H9 (cell line): ENCODE measurements around the gene MC1R. TPM values are rescaled to one million over a fixed set of nuclear protein-coding genes. Genes with fewer than 3 reads are reported as not detected.

ENCODE experiments used
- DNase-seq: peaks from one replicate; pipeline ENCODE4 v3.0.0-alpha.2; 2017
- H2AFZ ChIP-seq: one replicate; pipeline ENCODE4 v1.6.1; 2013; ENCODE audit warnings: mild to moderate bottlenecking, low read length, control low read depth, moderate library complexity
- H2AK5ac ChIP-seq: 2 replicates; pipeline ENCODE4 v1.6.1; 2013; ENCODE audit warnings: low read length, control low read depth, mixed read lengths; ENCODE audit not compliant: insufficient read length
- H2BK120ac ChIP-seq: one replicate; pipeline ENCODE4 v1.6.1; 2013; ENCODE audit warnings: low read depth, mild to moderate bottlenecking, low read length, control low read depth, inconsistent platforms; ENCODE audit not compliant: poor library complexity, severe bottlenecking
- H2BK12ac ChIP-seq: 2 replicates; pipeline ENCODE4 v1.6.1; 2013; ENCODE audit warnings: low read length, control low read depth, mixed read lengths, low read depth; ENCODE audit not compliant: insufficient read length
- H2BK15ac ChIP-seq: 2 replicates; pipeline ENCODE4 v1.6.1; 2013; ENCODE audit warnings: low read depth, low read length, control low read depth
- H2BK20ac ChIP-seq: one replicate; pipeline ENCODE4 v1.6.1; 2013; ENCODE audit warnings: low read depth, mild to moderate bottlenecking, low read length, control low read depth, inconsistent platforms; ENCODE audit not compliant: poor library complexity, severe bottlenecking
- H2BK5ac ChIP-seq: 2 replicates; pipeline ENCODE4 v1.6.1; 2013; ENCODE audit warnings: low read length, control low read depth, mixed read lengths; ENCODE audit not compliant: insufficient read length
- H3K14ac ChIP-seq: 2 replicates; pipeline ENCODE4 v1.6.1; 2013; ENCODE audit warnings: low read length, control low read depth; ENCODE audit not compliant: insufficient read depth
- H3K18ac ChIP-seq: 2 replicates; pipeline ENCODE4 v1.6.1; 2013; ENCODE audit warnings: low read depth, mild to moderate bottlenecking, mixed read lengths, low read length, control low read depth; ENCODE audit not compliant: insufficient read length
- H3K23ac ChIP-seq: 2 replicates; pipeline ENCODE4 v1.6.1; 2013; ENCODE audit warnings: low read length, control low read depth, mixed read lengths, low read depth; ENCODE audit not compliant: insufficient read length
- H3K23me2 ChIP-seq: 2 replicates; pipeline ENCODE4 v1.6.1; 2013; ENCODE audit warnings: low read depth, mild to moderate bottlenecking, mixed read lengths, low read length, control low read depth; ENCODE audit not compliant: insufficient read length, poor library complexity, severe bottlenecking
- H3K27ac ChIP-seq: 2 replicates; pipeline ENCODE4 v1.5.1; 2013; ENCODE audit warnings: low read length, control low read depth, mixed read lengths, low read depth; ENCODE audit not compliant: insufficient read length
- H3K27me3 ChIP-seq: 2 replicates; pipeline ENCODE4 v1.6.1; 2013; ENCODE audit warnings: low read length, control low read depth, inconsistent platforms; ENCODE audit not compliant: insufficient read depth
- H3K4ac ChIP-seq: 2 replicates; pipeline ENCODE4 v1.6.1; 2013; ENCODE audit warnings: low read depth, mild to moderate bottlenecking, control low read depth, inconsistent platforms, low read length, moderate library complexity
- H3K4me1 ChIP-seq: 2 replicates; pipeline ENCODE4 v1.6.1; 2013; ENCODE audit warnings: low read length, control low read depth, inconsistent platforms; ENCODE audit not compliant: insufficient read depth
- H3K4me2 ChIP-seq: 2 replicates; pipeline ENCODE4 v1.6.1; 2013; ENCODE audit warnings: low read length, control low read depth, mixed read lengths; ENCODE audit not compliant: insufficient read length, insufficient read depth
- H3K56ac ChIP-seq: 2 replicates; pipeline ENCODE4 v1.6.1; 2013; ENCODE audit warnings: low read depth, mild to moderate bottlenecking, mixed read lengths, low read length, control low read depth; ENCODE audit not compliant: insufficient read length
- H3K79me1 ChIP-seq: 2 replicates; pipeline ENCODE4 v1.6.1; 2013; ENCODE audit warnings: low read depth, mild to moderate bottlenecking, moderate library complexity, low read length, control low read depth, inconsistent platforms; ENCODE audit not compliant: insufficient read depth, poor library complexity, severe bottlenecking
- H3K79me2 ChIP-seq: 2 replicates; pipeline ENCODE4 v1.6.1; 2013; ENCODE audit warnings: low read length, control low read depth, inconsistent platforms; ENCODE audit not compliant: insufficient read depth
- H3K9ac ChIP-seq: 2 replicates; pipeline ENCODE4 v1.6.1; 2013; ENCODE audit warnings: low read length, control low read depth, mixed read lengths; ENCODE audit not compliant: insufficient read length; ENCODE audit errors: extremely low read depth
- H3K9me3 ChIP-seq: one replicate; pipeline ENCODE4 v1.6.1; 2013; ENCODE audit warnings: low read depth, low read length, inconsistent platforms; ENCODE audit not compliant: control insufficient read depth
- H3T11ph ChIP-seq: one replicate; pipeline ENCODE4 v1.6.1; 2013; ENCODE audit warnings: mild to moderate bottlenecking, low read length, control low read depth, inconsistent platforms
- H4K20me1 ChIP-seq: one replicate; pipeline ENCODE4 v1.6.1; 2013; ENCODE audit not compliant: control insufficient read depth, insufficient read length, insufficient read depth
- H4K5ac ChIP-seq: 2 replicates; pipeline ENCODE4 v1.6.1; 2013; ENCODE audit warnings: low read depth, mild to moderate bottlenecking, mixed read lengths, low read length, control low read depth; ENCODE audit not compliant: insufficient read length
- H4K8ac ChIP-seq: replicated peaks from 2 replicates; pipeline ENCODE4 v1.6.1; 2013; ENCODE audit warnings: low read length, control low read depth, mixed read lengths, low read depth; ENCODE audit not compliant: insufficient read length
- H4K91ac ChIP-seq: 2 replicates; pipeline ENCODE4 v1.6.1; 2013; ENCODE audit warnings: low read depth, mild to moderate bottlenecking, moderate library complexity, mixed read lengths, low read length, control low read depth; ENCODE audit not compliant: insufficient read length
- H3K27ac Mint-ChIP-seq, 3 experiments: 2 replicates in 2 of 3; 3 replicates in 1 of 3; pipeline ENCODE4 v1.8.0; 2020 to 2021; ENCODE audit warnings: mixed read lengths in 3 of 3, mild to moderate bottlenecking in 1 of 3, moderate library complexity in 1 of 3
- H3K27me3 Mint-ChIP-seq: 2 replicates; pipeline ENCODE4 v1.8.0; 2021; ENCODE audit warnings: low read depth, mild to moderate bottlenecking, moderate library complexity, mixed read lengths
- H3K36me3 Mint-ChIP-seq, 3 experiments: 2 replicates in 2 of 3; 3 replicates in 1 of 3; pipeline ENCODE4 v1.8.0; 2020 to 2021; ENCODE audit warnings: low read depth in 3 of 3, mixed read lengths in 3 of 3; ENCODE audit not compliant: insufficient read depth in 1 of 3
- H3K4me1 Mint-ChIP-seq, 2 experiments: 2 replicates each; pipeline ENCODE4 v1.8.0; 2020; ENCODE audit warnings: mixed read lengths in 2 of 2
- H3K4me3 Mint-ChIP-seq, 2 experiments: 2 replicates in 1 of 2; 3 replicates in 1 of 2; pipeline ENCODE4 v1.8.0; 2020 to 2021; ENCODE audit warnings: mild to moderate bottlenecking in 2 of 2, mixed read lengths in 2 of 2, moderate library complexity in 1 of 2
- H3K9me3 Mint-ChIP-seq, 2 experiments: 2 replicates in 1 of 2; 3 replicates in 1 of 2; pipeline ENCODE4 v1.8.0; 2020; ENCODE audit warnings: mild to moderate bottlenecking in 2 of 2, mixed read lengths in 2 of 2, moderate library complexity in 1 of 2
- WGBS: extraction: QIAGEN DNeasy Blood & Tissue Kit; methylation state at CpG from one replicate; pipeline ENCODE4 v1.1.7; 2013; ENCODE audit warnings: missing lambda C conversion rate, low lambda C conversion rate, mixed read lengths; ENCODE audit not compliant: insufficient read length; ENCODE audit errors: extremely low coverage; 5-methylcytosine and 5-hydroxymethylcytosine counted together
- total RNA-seq: library from RNA; stranded (reverse); gene quantifications from 2 replicates; pipeline ENCODE4 v1.2.1, GENCODE V29; 2021
- TF ChIP-seq, protein P1 (sequence below): fragments of 200-600 bp; sonication (generic); conservative IDR thresholded peaks from 3 replicates; pipeline ENCODE4 v1.8.0; 2021; ENCODE audit warnings: antibody characterized with exemption, mild to moderate bottlenecking

MC1R gene
- total RNA-seq, 1 experiment from 2014 or later: 4.7 TPM

GRCh38 chr16:89958068-89958467 is 39.4 kb downstream of the MC1R start:
- no peak overlapping the region for H3K4me2 ChIP-seq
- peak; percentile 90 for DNase-seq
- H3K9ac ChIP-seq: no peak overlapping the region
- no peak overlapping the region for H2BK12ac ChIP-seq
- H3K9me3 Mint-ChIP-seq: no peaks in the 10 kb centered on the region; a peak in 2 of 5 replicates
- H3K36me3 Mint-ChIP-seq: peaks cover 14 to 45% (median 45%) of the 10 kb centered on the region in 3 experiments
- H3K23ac ChIP-seq: no peak overlapping the region
- H3K79me2 ChIP-seq: no peaks in the 10 kb centered on the region
- peaks cover 10 to 11% of the 10 kb centered on the region in 2 experiments for H3K4me1 Mint-ChIP-seq
- peak overlapping the region; percentile 36 to 43 (median 39); a peak in 6 of 7 replicates for H3K27ac Mint-ChIP-seq
- H3K27me3 Mint-ChIP-seq: no peaks in the 10 kb centered on the region
- no peaks in the 10 kb centered on the region for H3K27me3 ChIP-seq
- no peak overlapping the region for H3K27ac ChIP-seq
- H2BK15ac ChIP-seq: no peak overlapping the region
- no peak overlapping the region for H2AFZ ChIP-seq
- no peak overlapping the region for H4K5ac ChIP-seq
- no peak overlapping the region for H3K56ac ChIP-seq
- no peak overlapping the region for H2BK120ac ChIP-seq
- H3K4me1 ChIP-seq: no peaks in the 10 kb centered on the region
- no peaks in the 10 kb centered on the region for H3K79me1 ChIP-seq
- H3K4ac ChIP-seq: no peak overlapping the region
- no peak overlapping the region for H4K91ac ChIP-seq
- no peak overlapping the region for H2BK20ac ChIP-seq
- H4K8ac ChIP-seq: no peak overlapping the region
- WGBS: no CpG with 5 or more reads among the region's 7 CpGs
- H2AK5ac ChIP-seq: no peak overlapping the region
- no peaks in the 10 kb centered on the region for H3K23me2 ChIP-seq
- no peak overlapping the region for H3K18ac ChIP-seq
- H3T11ph ChIP-seq: no peak overlapping the region
- peak overlapping the region in 1 of 2 experiments; percentile 52; a peak in 2 of 5 replicates for H3K4me3 Mint-ChIP-seq
- H2BK5ac ChIP-seq: no peak overlapping the region
- H3K14ac ChIP-seq: no peak overlapping the region
- TF ChIP-seq, protein P1, sequence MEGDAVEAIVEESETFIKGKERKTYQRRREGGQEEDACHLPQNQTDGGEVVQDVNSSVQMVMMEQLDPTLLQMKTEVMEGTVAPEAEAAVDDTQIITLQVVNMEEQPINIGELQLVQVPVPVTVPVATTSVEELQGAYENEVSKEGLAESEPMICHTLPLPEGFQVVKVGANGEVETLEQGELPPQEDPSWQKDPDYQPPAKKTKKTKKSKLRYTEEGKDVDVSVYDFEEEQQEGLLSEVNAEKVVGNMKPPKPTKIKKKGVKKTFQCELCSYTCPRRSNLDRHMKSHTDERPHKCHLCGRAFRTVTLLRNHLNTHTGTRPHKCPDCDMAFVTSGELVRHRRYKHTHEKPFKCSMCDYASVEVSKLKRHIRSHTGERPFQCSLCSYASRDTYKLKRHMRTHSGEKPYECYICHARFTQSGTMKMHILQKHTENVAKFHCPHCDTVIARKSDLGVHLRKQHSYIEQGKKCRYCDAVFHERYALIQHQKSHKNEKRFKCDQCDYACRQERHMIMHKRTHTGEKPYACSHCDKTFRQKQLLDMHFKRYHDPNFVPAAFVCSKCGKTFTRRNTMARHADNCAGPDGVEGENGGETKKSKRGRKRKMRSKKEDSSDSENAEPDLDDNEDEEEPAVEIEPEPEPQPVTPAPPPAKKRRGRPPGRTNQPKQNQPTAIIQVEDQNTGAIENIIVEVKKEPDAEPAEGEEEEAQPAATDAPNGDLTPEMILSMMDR: no peak
- H3K9me3 ChIP-seq: no peaks in the 10 kb centered on the region
- no peaks in the 10 kb centered on the region for H4K20me1 ChIP-seq
